Thymus (tissue), 11 donors: ENCODE data around the gene SASH1. TPM values are rescaled to one million over a fixed set of nuclear protein-coding genes. Genes with fewer than 3 reads are reported as not detected.

Experiments
- DNase-seq, 9 donors: peaks; one replicate each; pipeline ENCODE4 v3.0.0-alpha.2; 2013; ENCODE audit warnings: low spot score in 9 of 9, low read depth in 6 of 9, missing footprints in 1 of 9
- H3K27ac ChIP-seq, 2 donors: one replicate each; pipeline ENCODE4 v1.5.1; 2013; ENCODE audit warnings: control low read depth in 1 of 2, low read depth in 1 of 2, low read length in 1 of 2, mild to moderate bottlenecking in 1 of 2, moderate library complexity in 1 of 2
- H3K27me3 ChIP-seq, 2 donors: one replicate each; pipeline ENCODE4 v1.5.1; 2013; ENCODE audit warnings: low read length in 1 of 2; ENCODE audit not compliant: control insufficient read depth in 2 of 2, insufficient read depth in 1 of 2
- H3K36me3 ChIP-seq, 2 donors: one replicate each; pipeline ENCODE4 v1.5.1; 2013; ENCODE audit warnings: low read length in 1 of 2, mild to moderate bottlenecking in 1 of 2, moderate library complexity in 1 of 2; ENCODE audit not compliant: control insufficient read depth in 2 of 2, insufficient read depth in 2 of 2
- H3K4me1 ChIP-seq, 2 donors: one replicate each; pipeline ENCODE4 v1.5.1; 2013; ENCODE audit warnings: low read length in 2 of 2; ENCODE audit not compliant: control insufficient read depth in 2 of 2, insufficient read depth in 2 of 2
- H3K4me3 ChIP-seq, 2 donors: one replicate each; pipeline ENCODE4 v1.5.1; 2013; ENCODE audit warnings: low read length in 2 of 2, control low read depth in 1 of 2, mild to moderate bottlenecking in 1 of 2
- H3K9me3 ChIP-seq, 2 donors: one replicate each; pipeline ENCODE4 v1.5.1; 2013; ENCODE audit warnings: low read length in 1 of 2, mild to moderate bottlenecking in 1 of 2; ENCODE audit not compliant: control insufficient read depth in 2 of 2, insufficient read depth in 1 of 2
- WGBS: extraction: QIAGEN DNeasy Blood & Tissue Kit; methylation state at CpG from one replicate; pipeline ENCODE4 v1.1.7; 2013; 5-methylcytosine and 5-hydroxymethylcytosine counted together
- polyA plus RNA-seq: library from polyadenylated mRNA; stranded (reverse); fragments of 200-250 nt; gene quantifications from one replicate; pipeline ENCODE4 v1.2.3, GENCODE V29; 2013
- total RNA-seq: library from RNA; stranded (reverse); fragments of 120-200 nt; gene quantifications from one replicate; pipeline ENCODE4 v1.2.4, GENCODE V29; 2013
- donor health status: healthy.

SASH1 gene
- total and polyA plus RNA-seq, 2 donors: 3.7 to 7.0 TPM

GRCh38 chr6:148416330-148416965, 73.8 kb downstream of the SASH1 start:
- no peak overlapping the region for H3K4me3 ChIP-seq
- no peaks in the 10 kb centered on the region for H3K36me3 ChIP-seq
- H3K27me3 ChIP-seq: peaks cover 0 to 6% of the 10 kb centered on the region in 2 donors
- DNase-seq: no peak
- H3K27ac ChIP-seq: no peak overlapping the region
- no peaks in the 10 kb centered on the region for H3K9me3 ChIP-seq
- WGBS: 88% methylated on average over 7 of the region's 7 CpGs
- H3K4me1 ChIP-seq: no peaks in the 10 kb centered on the region

- H3K27me3 ChIP-seq: peaks cover 0 to 6% of the 10 kb centered on the region in 2 donors
- no peaks in the 10 kb centered on the region for H3K9me3 ChIP-seq
- no peaks in the 10 kb centered on the region for H3K36me3 ChIP-seq
- H3K27ac ChIP-seq: no peak overlapping the region
- WGBS: 97% methylated on average over 8 of the region's 8 CpGs
- no peak overlapping the region for H3K4me3 ChIP-seq
- H3K4me1 ChIP-seq: no peaks in the 10 kb centered on the region
- no peak for DNase-seq
These were observed 74.4 kb downstream of the SASH1 start for GRCh38 chr6:148417045-148417444.

- Histone ChIP-seq H3K4me3 (no peak overlapping the region), H3K27me3 (peaks cover 0 to 6% of the 10 kb centered on the region in 2 donors), H3K4me1 (no peaks in the 10 kb centered on the region), H3K9me3 (no peaks in the 10 kb centered on the region), H3K36me3 (no peaks in the 10 kb centered on the region), H3K27ac (no peak overlapping the region)
- 52% methylated on average over 5 of the region's 5 CpGs for WGBS
- DNase-seq: no peak
These were observed 76.8 kb downstream of the SASH1 start for GRCh38 chr6:148419430-148419829.

GRCh38 chr6:148422085-148422484, 79.4 kb downstream of the SASH1 start:
- no peak overlapping the region for H3K27ac ChIP-seq
- peaks cover 0 to 3% of the 10 kb centered on the region in 2 donors for H3K27me3 ChIP-seq
- WGBS: 96% methylated on average over 4 of the region's 4 CpGs
- H3K9me3 ChIP-seq: no peaks in the 10 kb centered on the region
- H3K4me3 ChIP-seq: no peak overlapping the region
- H3K4me1 ChIP-seq: no peaks in the 10 kb centered on the region
- DNase-seq: no peak
- no peaks in the 10 kb centered on the region for H3K36me3 ChIP-seq

GRCh38 chr6:148423133-148423532, 80.5 kb downstream of the SASH1 start:
- no peak overlapping the region for H3K4me3 ChIP-seq
- H3K27me3 ChIP-seq: peaks cover 0 to 2% of the 10 kb centered on the region in 2 donors
- H3K36me3 ChIP-seq: no peaks in the 10 kb centered on the region
- H3K27ac ChIP-seq: no peak overlapping the region
- no peak for DNase-seq
- no peaks in the 10 kb centered on the region for H3K4me1 ChIP-seq
- H3K9me3 ChIP-seq: no peaks in the 10 kb centered on the region
- 79% methylated on average over 4 of the region's 4 CpGs for WGBS

- 43% methylated on average over 9 of the region's 9 CpGs for WGBS
- Histone ChIP-seq H3K9me3 (no peaks in the 10 kb centered on the region), H3K36me3 (no peaks in the 10 kb centered on the region), H3K27ac (no peak overlapping the region), H3K4me3 (no peak overlapping the region), H3K27me3 (peaks cover 0 to 1% of the 10 kb centered on the region in 2 donors), H3K4me1 (no peaks in the 10 kb centered on the region)
- DNase-seq: no peak
These were observed 81.1 kb downstream of the SASH1 start for GRCh38 chr6:148423601-148424270.

- Histone ChIP-seq H3K4me3 (no peak overlapping the region), H3K27ac (no peak overlapping the region), H3K27me3 (no peaks in the 10 kb centered on the region), H3K9me3 (no peaks in the 10 kb centered on the region), H3K36me3 (no peaks in the 10 kb centered on the region), H3K4me1 (no peaks in the 10 kb centered on the region)
- no peak for DNase-seq
- 98% methylated on average over 2 of the region's 2 CpGs for WGBS
These were observed 82.8 kb downstream of the SASH1 start for GRCh38 chr6:148425443-148425842.

- WGBS: 78% methylated on average over 9 of the region's 9 CpGs
- no peak overlapping the region for H3K27ac ChIP-seq
These were observed 83.8 kb downstream of the SASH1 start for GRCh38 chr6:148426317-148426977.

GRCh38 chr6:148427333-148427732, 84.7 kb downstream of the SASH1 start:
- 90% methylated on average over 2 of the region's 2 CpGs for WGBS
- H3K36me3 ChIP-seq: no peaks in the 10 kb centered on the region
- no peaks in the 10 kb centered on the region for H3K4me1 ChIP-seq
- no peaks in the 10 kb centered on the region for H3K27me3 ChIP-seq
- H3K4me3 ChIP-seq: no peak overlapping the region
- H3K27ac ChIP-seq: no peak overlapping the region
- H3K9me3 ChIP-seq: no peaks in the 10 kb centered on the region
- DNase-seq: no peak

More at GRCh38 chr6:148426317-148426977, 83.8 kb downstream of the SASH1 start:
- Histone ChIP-seq H3K27me3 (no peaks in the 10 kb centered on the region), H3K9me3 (no peaks in the 10 kb centered on the region), H3K36me3 (no peaks in the 10 kb centered on the region), H3K4me3 (no peak overlapping the region), H3K4me1 (no peaks in the 10 kb centered on the region)
- DNase-seq: no peak
